CD4-positive, alpha-beta T cell (primary cell): ENCODE measurements around the gene NHLRC3. TPM values are rescaled to one million over a fixed set of nuclear protein-coding genes. Genes with fewer than 3 reads are reported as not detected.

Experiments used
- ATAC-seq: fragments of 200-7000 bp; cut with Tn5 transposase; one replicate; pipeline ENCODE4 v1.10.0; 2022; ENCODE audit warnings: mild to moderate bottlenecking; ENCODE audit not compliant: poor library complexity
- CTCF ChIA-PET: fragments of 350-600 bp; sonication (Branson Sonifier 250); formaldehyde crosslinking; loops from one replicate; lab custom pipeline; 2021; ENCODE audit warnings: antibody characterized with exemption, inconsistent platforms; lab: Charles Lee
- POLR2A ChIA-PET: fragments of 350-600 bp; sonication (Branson Sonifier 250); formaldehyde crosslinking; loops from one replicate; lab custom pipeline; 2021; ENCODE audit warnings: antibody characterized with exemption, inconsistent platforms; lab: Charles Lee
- DNase-seq, 14 experiments: peaks; one replicate each; pipeline ENCODE4 v3.0.0-alpha.2; 2013 to 2020; ENCODE audit warnings: mixed read lengths in 2 of 14
- H3K27ac ChIP-seq, 2 donors: one replicate each; pipeline versions ENCODE4 v1.5.1 to v1.7.0; 2013; ENCODE audit warnings: low read length in 2 of 2, low read depth in 1 of 2, mild to moderate bottlenecking in 1 of 2
- H3K27me3 ChIP-seq, 2 experiments: 1 replicate in 1 of 2; 2 replicates in 1 of 2; pipeline versions ENCODE4 v1.6.1 to v1.7.0; 2013; ENCODE audit warnings: low read length in 2 of 2, control low read depth in 1 of 2, mild to moderate bottlenecking in 1 of 2, moderate library complexity in 1 of 2; ENCODE audit not compliant: insufficient read depth in 2 of 2, control insufficient read depth in 1 of 2
- H3K36me3 ChIP-seq: one replicate; pipeline ENCODE4 v1.6.1; 2013; ENCODE audit warnings: low read length, control low read depth; ENCODE audit not compliant: insufficient read depth
- H3K4me1 ChIP-seq: one replicate; pipeline ENCODE4 v1.6.1; 2013; ENCODE audit warnings: low read length, control low read depth; ENCODE audit not compliant: insufficient read depth
- H3K4me3 ChIP-seq: one replicate; pipeline ENCODE4 v1.5.1; 2013; ENCODE audit warnings: mild to moderate bottlenecking, low read length, moderate library complexity
- H3K9me3 ChIP-seq, 2 experiments: 1 replicate in 1 of 2; 2 replicates in 1 of 2; pipeline versions ENCODE4 v1.6.1 to v1.7.0; 2013; ENCODE audit warnings: low read length in 2 of 2, mild to moderate bottlenecking in 2 of 2, control low read depth in 1 of 2, moderate library complexity in 1 of 2; ENCODE audit not compliant: control insufficient read depth in 1 of 2, insufficient read depth in 1 of 2
- H3K27ac Mint-ChIP-seq: one replicate; pipeline ENCODE4 v1.8.0; 2020; ENCODE audit warnings: mixed read lengths
- H3K27me3 Mint-ChIP-seq: one replicate; pipeline ENCODE4 v1.8.0; 2021; ENCODE audit warnings: mixed read lengths
- H3K36me3 Mint-ChIP-seq: one replicate; pipeline ENCODE4 v1.8.0; 2021; ENCODE audit warnings: low read depth, mixed read lengths
- H3K4me1 Mint-ChIP-seq: one replicate; pipeline ENCODE4 v1.8.0; 2021; ENCODE audit warnings: low read depth, mixed read lengths
- H3K4me3 Mint-ChIP-seq: one replicate; pipeline ENCODE4 v1.8.0; 2020; ENCODE audit warnings: mild to moderate bottlenecking, mixed read lengths
- H3K9me3 Mint-ChIP-seq: one replicate; pipeline ENCODE4 v1.8.0; 2020; ENCODE audit warnings: mixed read lengths
- CTCF ChIP-seq: fragments of 200-600 bp; IDR thresholded peaks from one replicate; pipeline ENCODE4 v1.8.0; 2022; ENCODE audit warnings: antibody characterized with exemption, mild to moderate bottlenecking
- intact Hi-C, 2 experiments: fragments of 100-400 bp; cut with DNase I in 1 of 2; cut with micrococcal nuclease in 1 of 2; formaldehyde crosslinking; loops; one replicate each; pipeline versions ENCODE4 v1.15.1 to v1.9.0; 2023 to 2025; cut with DNase I, micrococcal nuclease
- total RNA-seq, 174 experiments: library from RNA in 2 of 174; stranded (reverse) in 2 of 174; gene quantifications; one replicate each; pipeline ENCODE4 v1.2.3 and lab custom pipeline; 2021 to 2026

NHLRC3 gene
- total RNA-seq, 2 experiments from 2014 or later = 3.9 to 5.9 TPM

GRCh38 chr13:39037410-39037879 lies 811 bp upstream of the NHLRC3 start:
- Histone ChIP-seq H3K4me3 (peak overlapping the region; percentile 80), H3K9me3 (no peaks in the 10 kb centered on the region), H3K36me3 (no peaks in the 10 kb centered on the region), H3K27ac (peak overlapping the region; percentile 64 to 76), H3K27me3 (no peaks in the 10 kb centered on the region), H3K4me1 (peaks cover 12% of the 10 kb centered on the region)
- POLR2A ChIA-PET = interaction anchor here (0.6 to 2.7 kb wide), 5 partner anchors 9 to 1884 kb away, joined by 3 to 11 read pairs (median 8); partner anchors contain the start of gene UFM1
- Mint-ChIP-seq H3K27me3 (no peaks in the 10 kb centered on the region), H3K27ac (peak overlapping the region; percentile 98), H3K36me3 (peaks cover 31% of the 10 kb centered on the region), H3K9me3 (no peaks in the 10 kb centered on the region), H3K4me3 (peak overlapping the region; percentile 95), H3K4me1 (peaks cover 86% of the 10 kb centered on the region)
- intact Hi-C loops = loop anchor here (5.0 to 10.0 kb wide), 3 partner anchors 620 to 1983 kb away; partner anchors contain the start of genes COG6 (in 1 of the 2) and SUPT20H (in 1 of the 2)
- CTCF ChIA-PET = no interaction called here
- DNase-seq = peak in 1 of 14 experiments; percentile 31
- peak; percentile 15 for ATAC-seq
- TF ChIP-seq CTCF = no peak

- Mint-ChIP-seq H3K4me1 (peaks cover 83% of the 10 kb centered on the region), H3K9me3 (no peaks in the 10 kb centered on the region), H3K27ac (peak overlapping the region; percentile 98), H3K36me3 (peaks cover 38% of the 10 kb centered on the region), H3K4me3 (peak overlapping the region; percentile 95), H3K27me3 (no peaks in the 10 kb centered on the region)
- ATAC-seq = peak; percentile 59
- DNase-seq = peak in 13 of 14 experiments; percentile 21 to 77 (median 42)
- no peaks in the 10 kb centered on the region for H3K27me3 ChIP-seq
- POLR2A ChIA-PET = interaction anchor here (0.6 to 2.4 kb wide), 6 partner anchors 10 to 689 kb away, joined by 3 to 11 read pairs (median 4); partner anchors contain the start of gene UFM1
- H3K36me3 ChIP-seq = no peaks in the 10 kb centered on the region
- CTCF ChIA-PET = no interaction called here
- no peak for TF ChIP-seq CTCF
- no peaks in the 10 kb centered on the region for H3K9me3 ChIP-seq
- H3K4me3 ChIP-seq = peak overlapping the region; percentile 80
- intact Hi-C loops = loop anchor here (1.0 to 10.0 kb wide), 4 partner anchors 13 to 1984 kb away; partner anchors contain the start of genes COG6 (in 1 of the 2) and SUPT20H (in 1 of the 2)
- peak overlapping the region; percentile 64 to 76 for H3K27ac ChIP-seq
- peaks cover 12% of the 10 kb centered on the region for H3K4me1 ChIP-seq
Measured at GRCh38 chr13:39038569-39039030, 344 bp downstream of the NHLRC3 start.

GRCh38 chr13:39039041-39039440 lies 785 bp downstream of the NHLRC3 start:
- Histone ChIP-seq H3K9me3 (no peaks in the 10 kb centered on the region), H3K36me3 (no peaks in the 10 kb centered on the region), H3K27me3 (no peaks in the 10 kb centered on the region), H3K4me3 (peak overlapping the region; percentile 80), H3K4me1 (peaks cover 12% of the 10 kb centered on the region), H3K27ac (peak overlapping the region in 1 of 2 donors; percentile 76)
- peaks cover 79% of the 10 kb centered on the region for H3K4me1 Mint-ChIP-seq
- TF ChIP-seq CTCF = no peak
- intact Hi-C loops = loop anchor here (1.0 to 10.0 kb wide), 4 partner anchors 12 to 1984 kb away; partner anchors contain the start of genes COG6 (in 1 of the 2) and SUPT20H (in 1 of the 2)
- H3K27me3 Mint-ChIP-seq = no peaks in the 10 kb centered on the region
- no peak for DNase-seq
- H3K4me3 Mint-ChIP-seq = peak overlapping the region; percentile 95
- no peaks in the 10 kb centered on the region for H3K9me3 Mint-ChIP-seq
- POLR2A ChIA-PET = interaction anchor here (0.6 to 2.4 kb wide), 4 partner anchors 10 to 57 kb away, joined by 4 to 8 read pairs (median 4); no protein-coding TSS in a partner anchor
- CTCF ChIA-PET = no interaction called here
- H3K27ac Mint-ChIP-seq = peak overlapping the region; percentile 98
- H3K36me3 Mint-ChIP-seq = peaks cover 38% of the 10 kb centered on the region
- no peak for ATAC-seq
